Measurements from ENCODE around the gene RIOX2.

DNA sequence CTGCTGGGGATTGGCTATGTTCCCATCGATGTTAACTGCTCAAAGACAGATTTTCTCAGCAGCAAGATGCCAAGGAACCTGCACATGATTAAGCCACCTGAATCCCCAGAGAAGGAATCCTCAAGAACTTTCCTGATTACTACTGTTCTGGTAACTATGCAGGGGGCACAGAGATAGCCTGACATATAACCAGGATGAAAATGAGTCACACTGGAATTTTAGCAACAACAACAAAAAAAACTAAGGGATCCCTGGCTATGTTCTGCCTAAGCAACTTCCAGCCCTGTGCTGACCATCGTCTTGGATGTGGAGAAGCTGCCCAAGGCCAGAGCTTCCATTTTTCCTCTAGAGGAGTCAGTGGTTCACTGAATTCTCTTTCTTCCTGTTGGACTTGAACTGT lies 13.8 kb downstream of the RIOX2 start:
- TF ChIP-seq EZH2phosphoT487 (IDR thresholded peaks at IDR 0.05; ENCODE audit: low read length), result no peak
- TF ChIP-seq EZH2 (optimal IDR thresholded peaks at IDR 0.05; ENCODE audit: low read depth, low read length), result no peak
